Fibroblast of peridontal ligament (primary cell): ENCODE data around the gene CEMIP.
"Not testable (repeated sequence)": the region's sequence is repeated elsewhere in the genome, so short reads cannot be mapped to it uniquely, and the experiment has no call there.

Source experiments
- DNase-seq: peaks from one replicate; pipeline ENCODE4 v3.0.0-alpha.2; 2010; ENCODE audit errors: extremely low read depth

CEMIP gene

GRCh38 chr15:80755885-80756284, 23.3 kb upstream of the CEMIP start:
- DNase-seq = no peak

GRCh38 chr15:80758130-80758745, 20.9 kb upstream of the CEMIP start:
- no peak for DNase-seq

- no peak for DNase-seq
Measured at GRCh38 chr15:80760960-80761359, 18.2 kb upstream of the CEMIP start.

GRCh38 chr15:80761754-80762153, 17.4 kb upstream of the CEMIP start:
- DNase-seq = no peak

DNA sequence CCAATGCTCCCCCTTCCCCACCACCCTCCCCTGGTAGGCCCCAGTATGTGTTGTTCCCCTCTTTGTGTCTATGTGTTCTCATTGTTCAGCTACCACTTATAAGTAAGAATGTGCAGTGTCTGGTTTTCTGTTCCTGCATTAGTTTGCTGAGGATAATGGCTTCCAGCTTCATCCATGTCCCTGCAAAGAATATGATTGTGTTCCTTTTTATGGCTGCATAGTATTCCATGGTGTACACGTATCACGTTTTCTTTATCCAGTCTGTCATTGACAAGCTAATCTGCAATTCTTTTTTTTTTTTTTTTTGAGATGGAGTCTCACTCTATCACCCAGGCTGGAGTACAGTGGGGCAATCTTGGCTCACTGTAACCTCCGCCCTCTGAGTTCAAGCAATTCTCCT, 15.9 kb upstream of the CEMIP start:
- not testable (repeated sequence) for DNase-seq

- DNase-seq = no peak
Measured at GRCh38 chr15:80764535-80764934, 14.6 kb upstream of the CEMIP start.

- DNase-seq = no peak
Measured at GRCh38 chr15:80766275-80766674, 12.9 kb upstream of the CEMIP start.

- DNase-seq = no peak
Measured at GRCh38 chr15:80768158-80768557, 11.0 kb upstream of the CEMIP start.

DNA sequence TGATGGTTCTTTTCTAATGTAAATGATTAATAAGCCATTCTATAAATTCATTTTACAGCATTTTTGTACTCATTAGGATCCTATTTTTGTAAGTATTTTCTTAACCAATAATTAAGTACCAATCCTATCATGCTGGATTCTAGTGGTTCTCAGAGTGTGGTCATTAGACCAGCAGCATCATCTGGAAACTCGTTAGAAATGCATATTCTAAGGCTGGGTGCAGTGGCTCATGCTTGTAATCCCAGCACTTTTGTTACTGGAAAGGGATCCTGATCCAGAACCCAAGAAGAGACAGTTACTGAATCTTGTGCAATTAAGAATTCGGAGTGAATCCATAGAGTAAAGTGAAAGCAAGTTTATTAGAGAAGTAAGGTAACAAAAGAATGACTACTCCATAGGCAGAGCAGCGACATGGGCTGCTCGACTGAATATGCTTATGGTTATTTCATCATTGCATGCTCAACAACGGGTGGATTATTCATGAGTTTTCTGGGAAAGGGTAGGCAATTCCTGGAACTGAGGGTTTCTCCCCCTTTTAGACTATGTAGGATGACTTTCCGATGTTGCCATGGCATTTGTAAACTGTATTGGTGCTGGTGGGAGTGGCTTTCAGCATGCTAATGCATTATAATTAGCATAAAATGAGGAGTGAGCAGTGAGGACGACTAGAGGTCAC, 9.9 kb upstream of the CEMIP start:
- DNase-seq = no peak

GRCh38 chr15:80769829-80770705, 9.1 kb upstream of the CEMIP start:
- no peak for DNase-seq

GRCh38 chr15:80773122-80773551, 6.0 kb upstream of the CEMIP start:
- DNase-seq = peak; percentile 96

- peak; percentile 51 for DNase-seq
Measured at GRCh38 chr15:80773792-80774352, 5.3 kb upstream of the CEMIP start.

- no peak for DNase-seq
Measured at GRCh38 chr15:80774486-80774885, 4.7 kb upstream of the CEMIP start.

DNA sequence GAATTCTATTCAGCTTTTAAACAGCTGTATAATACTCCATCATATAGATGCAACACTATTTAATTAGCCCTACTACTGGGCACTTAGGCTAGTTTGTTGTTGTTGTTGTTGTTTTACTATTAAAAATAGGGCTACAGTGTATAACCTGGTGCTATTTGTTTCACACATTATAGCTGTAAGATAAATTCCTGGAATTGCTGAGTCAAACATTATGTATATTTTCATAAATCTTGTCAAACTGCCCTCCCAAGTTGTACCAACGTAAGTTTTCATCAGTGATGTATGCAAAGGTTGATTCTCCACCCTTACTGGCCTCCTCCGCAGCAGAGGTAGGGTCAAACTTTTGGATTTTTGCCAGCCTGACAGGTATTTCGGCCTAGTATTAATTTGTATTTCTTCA, 3.8 kb upstream of the CEMIP start:
- no peak for DNase-seq

- DNase-seq = peak; percentile 88
Measured at GRCh38 chr15:80776420-80777045, 2.6 kb upstream of the CEMIP start.

GRCh38 chr15:80777137-80777536, 2.0 kb upstream of the CEMIP start:
- peak; percentile 99 for DNase-seq

DNA sequence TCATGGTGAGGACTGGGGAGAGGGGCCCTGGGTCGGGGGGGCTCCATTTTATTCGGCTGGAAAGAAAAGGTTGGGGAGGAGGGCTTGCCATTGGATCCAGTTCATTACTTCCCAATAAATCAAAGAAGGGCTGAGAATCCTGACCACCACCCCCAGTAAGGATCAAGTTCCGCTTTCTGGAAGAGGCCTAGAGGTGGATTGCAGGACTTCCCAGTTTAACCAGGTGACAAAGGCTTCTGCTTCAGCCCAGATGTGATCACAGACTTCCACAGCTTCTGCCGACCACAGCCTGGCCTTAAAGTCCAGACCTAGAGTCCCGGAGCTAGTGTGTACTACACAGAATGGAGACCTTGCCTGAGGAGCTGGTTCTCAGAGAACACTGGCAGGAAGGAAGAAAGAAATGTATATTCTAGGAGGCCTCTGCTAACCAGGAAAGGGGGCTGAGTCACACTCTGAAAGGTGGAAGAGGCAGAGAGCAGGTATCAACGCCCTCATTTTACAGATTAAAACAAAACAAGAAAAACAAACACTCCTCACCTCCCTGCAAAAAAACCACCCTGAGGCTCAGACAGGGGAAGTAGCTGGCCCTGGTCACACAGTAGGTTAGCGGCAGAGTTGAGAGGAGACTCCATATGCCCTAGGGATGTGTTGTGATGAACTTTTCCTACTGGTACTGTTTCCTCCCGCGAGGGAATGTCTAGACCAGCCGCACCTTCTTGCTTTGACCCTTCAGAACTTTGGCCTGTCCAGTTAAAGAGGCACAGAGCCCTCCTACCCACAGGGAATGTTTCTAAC, 1.1 kb upstream of the CEMIP start:
- DNase-seq = no peak

- DNase-seq = no peak
Measured at GRCh38 chr15:80778621-80778963, 578 bp upstream of the CEMIP start.

GRCh38 chr15:80779658-80780415, 667 bp downstream of the CEMIP start:
- peak; percentile 18 for DNase-seq

GRCh38 chr15:80780416-80781221, 1.4 kb downstream of the CEMIP start:
- DNase-seq = peak; percentile 63
